ES-I3 (cell line): Measurements from ENCODE around the gene MRPL4.

Experiments
- H3K36me3 ChIP-seq: 2 replicates; pipeline ENCODE4 v1.6.1; 2013; ENCODE audit warnings: mild to moderate bottlenecking, low read length, control low read depth, moderate library complexity; ENCODE audit not compliant: insufficient read depth
- H3K4me1 ChIP-seq: 2 replicates; pipeline ENCODE4 v1.6.1; 2013; ENCODE audit warnings: mild to moderate bottlenecking, control low read depth, low read length; ENCODE audit not compliant: insufficient read depth
- H3K9ac ChIP-seq: 2 replicates; pipeline ENCODE4 v1.6.1; 2013; ENCODE audit warnings: low read depth, mild to moderate bottlenecking, low read length, moderate library complexity
- H3K9me3 ChIP-seq: 2 replicates; pipeline ENCODE4 v1.6.1; 2013; ENCODE audit warnings: mild to moderate bottlenecking, low read length, moderate library complexity; ENCODE audit not compliant: control insufficient read depth, insufficient read depth

Gene MRPL4

DNA sequence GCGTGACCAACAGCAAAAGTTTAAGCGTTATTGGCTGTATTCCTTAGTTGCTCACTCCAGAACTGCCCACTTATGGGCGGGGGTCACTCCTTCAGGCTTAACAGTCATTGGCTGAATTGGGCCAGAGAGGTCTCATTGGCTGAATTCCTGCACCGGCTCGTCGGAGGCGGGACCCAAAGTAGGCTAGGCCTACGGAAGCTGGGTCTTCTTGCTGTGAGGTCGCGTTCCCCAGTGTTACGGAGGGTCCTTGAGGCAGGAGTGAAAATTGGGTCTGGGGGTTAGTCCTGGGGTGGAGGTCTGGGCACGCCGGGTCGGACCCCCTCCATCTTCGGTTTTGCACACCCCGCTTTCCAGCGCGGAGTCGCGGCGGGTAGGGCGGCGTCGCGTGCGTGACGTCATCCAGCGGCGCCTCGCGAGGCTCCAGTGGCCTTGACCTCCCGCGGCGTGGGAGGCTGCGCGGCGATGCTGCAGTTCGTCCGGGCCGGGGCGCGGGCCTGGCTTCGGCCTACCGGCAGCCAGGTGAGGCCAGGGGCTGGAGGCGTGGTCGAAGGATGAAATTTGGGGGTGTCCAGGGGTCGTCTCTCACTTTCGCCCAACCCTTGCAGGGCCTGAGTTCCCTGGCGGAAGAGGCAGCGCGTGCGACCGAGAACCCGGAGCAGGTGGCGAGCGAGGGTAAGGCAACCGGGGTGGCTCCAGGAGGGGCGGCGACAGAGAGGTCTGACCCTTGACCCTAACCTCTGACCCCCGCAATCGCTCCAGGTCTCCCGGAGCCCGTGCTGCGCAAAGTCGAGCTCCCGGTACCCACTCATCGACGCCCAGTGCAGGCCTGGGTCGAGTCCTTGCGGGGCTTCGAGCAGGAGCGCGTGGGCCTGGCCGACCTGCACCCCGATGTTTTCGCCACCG is at the start of gene MRPL4:
Gene MRPL4 (plus strand): TSS at position 423 of the 903 bp plus-strand sequence. CDS start 40 bp downstream, at position 463.
- Histone ChIP-seq H3K9ac (peak within 1 kb of the TSS; percentile 86), H3K4me1 (no peaks in the 10 kb centered on the region), H3K9me3 (no peaks in the 10 kb centered on the region), H3K36me3 (peaks cover 5% of the 10 kb centered on the region)

DNA sequence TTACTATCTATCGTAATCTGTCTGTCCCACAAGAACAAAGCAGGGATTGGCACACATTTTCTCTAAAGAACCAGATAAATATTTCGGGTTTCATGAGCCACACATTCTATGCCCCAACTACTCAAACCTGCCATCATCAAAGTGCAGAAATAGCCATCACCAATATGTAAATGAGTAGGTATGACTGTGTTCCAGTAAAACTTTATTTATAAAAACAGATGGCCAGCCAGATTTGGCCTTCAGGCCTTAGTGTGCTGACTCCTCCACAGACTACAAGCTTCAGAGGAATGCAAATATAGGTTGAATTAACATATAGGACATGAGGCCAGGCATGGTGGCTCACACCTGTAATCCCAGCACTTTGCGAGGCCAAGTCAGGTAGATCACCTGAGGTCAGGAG is 48.3 kb upstream of the MRPL4 start:
- no peaks in the 10 kb centered on the region for H3K36me3 ChIP-seq
- H3K4me1 ChIP-seq = peaks cover 11% of the 10 kb centered on the region
- H3K9ac ChIP-seq = no peak overlapping the region
- no peaks in the 10 kb centered on the region; the same call in 1 of the 2 replicates for H3K9me3 ChIP-seq

DNA sequence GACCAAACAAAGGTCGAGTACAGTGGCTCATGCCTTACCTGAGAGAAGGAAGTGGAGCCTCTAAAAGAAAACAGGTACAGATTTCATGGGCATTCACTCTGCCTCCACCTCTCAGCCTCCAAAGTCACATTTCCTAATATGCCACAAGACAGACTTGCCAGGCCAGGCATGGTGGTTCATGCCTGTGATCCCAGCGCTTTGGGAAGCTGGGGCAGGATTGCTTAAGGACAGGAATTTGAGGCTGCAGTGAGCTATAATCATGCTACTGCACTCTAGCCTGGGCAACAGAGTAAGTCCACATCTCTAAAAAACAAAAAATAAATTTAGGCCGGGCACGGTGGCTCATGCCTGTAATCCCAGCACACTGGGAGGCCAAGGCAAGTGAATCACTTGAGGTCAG is 46.4 kb upstream of the MRPL4 start:
- Histone ChIP-seq H3K4me1 (peaks cover 17% of the 10 kb centered on the region), H3K9ac (no peak overlapping the region), H3K9me3 (no peaks in the 10 kb centered on the region; the same call in 1 of the 2 replicates), H3K36me3 (no peaks in the 10 kb centered on the region)

GRCh38 chr19:10206226-10206885 is 45.7 kb upstream of the MRPL4 start:
- Histone ChIP-seq H3K9me3 (no peaks in the 10 kb centered on the region; the same call in 1 of the 2 replicates), H3K36me3 (no peaks in the 10 kb centered on the region), H3K4me1 (peaks cover 17% of the 10 kb centered on the region), H3K9ac (no peak overlapping the region)

GRCh38 chr19:10207026-10207425 is 45.0 kb upstream of the MRPL4 start:
- no peaks in the 10 kb centered on the region for H3K36me3 ChIP-seq
- H3K4me1 ChIP-seq = peaks cover 17% of the 10 kb centered on the region
- H3K9ac ChIP-seq = no peak overlapping the region
- no peaks in the 10 kb centered on the region; the same call in 1 of the 2 replicates for H3K9me3 ChIP-seq

DNA sequence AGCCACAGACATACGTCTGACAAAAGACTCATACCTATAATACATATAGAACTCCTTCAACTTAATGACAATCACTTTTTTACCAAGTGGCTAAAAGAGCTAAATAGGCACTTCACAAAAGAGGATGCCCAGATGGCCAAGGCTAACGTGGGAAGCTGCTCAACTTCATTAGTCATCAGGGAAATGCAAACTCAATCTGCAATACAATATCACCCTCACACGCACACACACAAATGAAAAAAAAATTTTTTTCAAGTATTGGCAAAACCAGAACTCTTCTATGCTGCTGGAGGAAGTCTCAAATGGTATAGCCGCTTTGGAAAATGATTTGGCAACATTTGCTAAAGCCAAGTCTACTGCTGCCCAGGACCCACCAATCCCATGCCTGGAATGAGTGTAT is 42.7 kb upstream of the MRPL4 start:
- Histone ChIP-seq H3K9ac (no peak overlapping the region), H3K36me3 (no peaks in the 10 kb centered on the region), H3K9me3 (no peaks in the 10 kb centered on the region; the same call in 1 of the 2 replicates), H3K4me1 (peaks cover 10% of the 10 kb centered on the region)

DNA sequence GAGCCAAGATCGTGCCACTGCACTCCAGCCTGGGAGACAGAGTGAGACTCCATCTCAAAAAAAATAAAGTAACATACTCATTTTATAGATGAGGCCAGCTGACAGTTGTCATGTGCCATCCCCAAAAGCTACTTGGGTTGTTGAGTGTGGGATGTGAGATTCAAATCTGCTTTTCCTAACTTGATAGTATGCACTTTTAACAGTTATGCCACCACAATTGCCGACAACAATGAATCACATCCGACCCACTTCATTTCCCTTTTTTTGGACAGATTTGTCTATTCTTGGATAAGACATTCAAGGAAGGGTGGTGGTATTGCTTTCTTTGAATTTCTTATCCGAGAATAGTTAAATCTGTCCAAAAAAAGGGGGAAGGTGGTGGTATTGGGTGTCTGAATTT is 41.0 kb upstream of the MRPL4 start:
- no peaks in the 10 kb centered on the region for H3K36me3 ChIP-seq
- peaks cover 9% of the 10 kb centered on the region; the same call in 1 of the 2 replicates for H3K4me1 ChIP-seq
- H3K9ac ChIP-seq = no peak overlapping the region
- no peaks in the 10 kb centered on the region; the same call in 1 of the 2 replicates for H3K9me3 ChIP-seq

DNA sequence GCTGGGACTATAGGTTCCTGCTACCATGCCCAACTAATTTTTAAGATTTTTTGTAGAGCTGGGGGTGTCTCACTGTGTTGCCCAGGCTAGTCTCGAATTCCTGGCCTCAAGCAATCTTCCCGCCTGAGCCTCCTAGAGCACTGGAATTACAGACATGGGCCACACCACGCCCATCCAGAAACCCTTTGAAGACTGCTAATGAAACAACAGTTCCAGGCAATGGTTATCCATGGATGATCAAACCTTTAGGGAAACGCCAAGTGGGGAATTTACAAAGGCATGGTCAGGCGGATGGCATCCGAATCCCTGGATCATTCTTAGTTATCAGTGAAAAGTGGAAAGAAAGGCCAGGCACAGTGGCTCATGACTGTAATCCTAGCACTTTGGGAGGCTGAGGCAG is 40.3 kb upstream of the MRPL4 start:
- H3K4me1 ChIP-seq = peaks cover 6% of the 10 kb centered on the region; the same call in 1 of the 2 replicates
- H3K9ac ChIP-seq = no peak overlapping the region

DNA sequence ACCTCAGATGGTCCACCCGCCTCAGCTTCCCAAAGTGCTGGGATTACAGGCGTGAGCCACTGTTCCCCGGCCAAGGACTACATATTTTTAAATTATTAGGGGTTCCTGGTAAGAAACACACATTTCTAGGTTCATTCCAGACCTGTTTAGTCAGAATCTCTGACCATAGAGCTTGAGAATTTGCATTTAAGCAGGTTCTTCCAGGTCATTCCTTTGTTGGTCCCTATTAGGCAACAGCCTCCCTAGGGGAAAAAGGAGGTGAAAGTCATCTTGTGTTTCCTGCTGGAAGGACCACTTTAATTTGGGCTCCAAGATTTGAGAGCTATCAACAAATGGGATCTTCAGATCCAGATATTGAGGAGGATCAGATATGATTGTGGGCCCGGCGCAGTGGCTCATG is 37.2 kb upstream of the MRPL4 start:
- Histone ChIP-seq H3K36me3 (no peaks in the 10 kb centered on the region), H3K9me3 (no peaks in the 10 kb centered on the region), H3K9ac (no peak overlapping the region), H3K4me1 (peaks cover under 1% of the 10 kb centered on the region; the same call in 1 of the 2 replicates)

More for the DNA sequence above, 40.3 kb upstream of the MRPL4 start:
- Histone ChIP-seq H3K9me3 (no peaks in the 10 kb centered on the region; the same call in 1 of the 2 replicates), H3K36me3 (no peaks in the 10 kb centered on the region)

DNA sequence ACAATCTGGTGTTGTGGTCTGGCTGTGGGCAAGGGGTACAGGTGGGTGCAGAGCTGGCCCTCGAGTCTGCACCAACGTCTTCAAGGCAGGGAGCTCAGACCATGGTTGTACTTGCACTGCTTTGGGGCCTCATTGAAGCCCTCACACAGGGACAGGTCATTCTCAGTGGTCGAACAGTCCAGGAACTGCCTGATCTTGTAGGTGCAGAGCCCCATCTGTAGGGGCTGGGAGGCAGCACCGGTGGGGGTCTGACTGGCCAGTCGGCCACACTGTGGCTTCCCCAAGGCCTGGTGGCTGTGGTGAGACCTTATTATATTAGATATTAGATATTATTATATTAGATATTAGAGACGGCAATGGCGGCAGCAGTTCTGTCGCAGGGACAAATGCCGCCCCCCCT is 34.9 kb upstream of the MRPL4 start:
- no peaks in the 10 kb centered on the region for H3K9me3 ChIP-seq
- H3K36me3 ChIP-seq = no peaks in the 10 kb centered on the region
- H3K9ac ChIP-seq = no peak overlapping the region
- peaks cover 6% of the 10 kb centered on the region; the same call in 1 of the 2 replicates for H3K4me1 ChIP-seq

DNA sequence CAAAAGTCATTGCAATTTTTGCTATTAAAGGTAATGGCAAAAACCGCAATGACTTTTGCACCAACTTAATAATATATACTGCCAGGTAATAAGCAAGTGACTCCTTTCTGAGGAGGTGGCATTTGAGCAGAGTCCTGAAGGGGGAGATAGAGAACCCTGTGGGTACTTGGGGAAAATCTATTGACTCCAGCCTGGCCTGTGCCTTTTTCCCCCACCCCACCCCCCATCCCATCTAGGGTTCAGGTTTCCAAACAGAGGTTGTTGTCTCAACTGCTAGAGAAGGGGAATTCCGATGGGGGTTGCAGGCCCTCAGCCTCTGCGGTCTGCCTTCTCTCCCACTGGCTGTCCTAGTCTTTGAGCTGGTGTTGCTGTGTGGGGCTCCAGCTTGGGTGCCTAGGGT is 32.3 kb upstream of the MRPL4 start:
- Histone ChIP-seq H3K36me3 (no peaks in the 10 kb centered on the region; the same call in 1 of the 2 replicates), H3K9ac (no peak overlapping the region), H3K9me3 (no peaks in the 10 kb centered on the region), H3K4me1 (peaks cover 6% of the 10 kb centered on the region; the same call in 1 of the 2 replicates)

- H3K9ac ChIP-seq = no peak overlapping the region
- H3K36me3 ChIP-seq = no peaks in the 10 kb centered on the region; the same call in 1 of the 2 replicates
- no peaks in the 10 kb centered on the region for H3K9me3 ChIP-seq
- H3K4me1 ChIP-seq = peaks cover 6% of the 10 kb centered on the region; the same call in 1 of the 2 replicates
Observed at GRCh38 chr19:10220695-10221094, 31.3 kb upstream of the MRPL4 start.

DNA sequence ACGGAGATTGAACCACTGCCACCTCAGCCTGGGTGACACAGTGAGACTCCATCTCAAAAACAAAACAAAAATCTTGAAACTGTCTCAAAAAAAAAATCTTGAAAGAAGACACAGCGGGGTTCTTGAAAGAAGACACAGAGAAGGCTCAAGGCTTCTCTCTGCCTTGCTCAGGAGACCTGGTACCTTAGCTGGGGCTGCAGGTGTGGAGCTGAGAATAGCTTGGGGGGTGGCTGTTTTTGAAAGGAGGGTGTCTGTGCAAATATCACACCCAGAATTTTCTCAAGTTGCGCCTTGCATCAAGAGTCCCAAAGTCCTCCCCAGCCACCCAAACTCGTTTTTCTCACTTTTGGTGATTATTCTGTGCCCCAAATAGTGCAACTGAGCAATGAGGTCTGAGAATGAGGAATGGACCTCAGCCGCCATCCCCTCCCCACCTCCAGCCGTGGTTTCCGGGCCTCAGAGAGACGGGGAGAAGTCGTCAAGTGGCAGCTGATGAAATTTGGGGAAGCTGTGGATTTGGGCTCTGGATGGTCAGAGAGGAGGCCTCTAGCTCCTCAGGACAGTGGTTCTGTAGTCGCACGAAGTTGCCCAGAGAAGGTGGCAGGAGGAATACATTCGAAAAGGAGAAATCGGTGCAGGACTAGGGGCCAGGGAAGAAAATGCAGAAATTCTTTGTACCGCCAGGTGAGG is 29.7 kb upstream of the MRPL4 start:
- H3K4me1 ChIP-seq = peaks cover 17% of the 10 kb centered on the region; the same call in 1 of the 2 replicates
- H3K9me3 ChIP-seq = no peaks in the 10 kb centered on the region
- H3K9ac ChIP-seq = no peak overlapping the region
- H3K36me3 ChIP-seq = no peaks in the 10 kb centered on the region; the same call in 1 of the 2 replicates
